ENCODE results near the gene SBNO2.
A peak's percentile ranks its signal among the peaks of the same experiment; 100 is the strongest.
"Not testable (repeated sequence)": the region's sequence is repeated elsewhere in the genome, so short reads cannot be mapped to it uniquely, and the experiment has no call there.

Gene SBNO2

DNA sequence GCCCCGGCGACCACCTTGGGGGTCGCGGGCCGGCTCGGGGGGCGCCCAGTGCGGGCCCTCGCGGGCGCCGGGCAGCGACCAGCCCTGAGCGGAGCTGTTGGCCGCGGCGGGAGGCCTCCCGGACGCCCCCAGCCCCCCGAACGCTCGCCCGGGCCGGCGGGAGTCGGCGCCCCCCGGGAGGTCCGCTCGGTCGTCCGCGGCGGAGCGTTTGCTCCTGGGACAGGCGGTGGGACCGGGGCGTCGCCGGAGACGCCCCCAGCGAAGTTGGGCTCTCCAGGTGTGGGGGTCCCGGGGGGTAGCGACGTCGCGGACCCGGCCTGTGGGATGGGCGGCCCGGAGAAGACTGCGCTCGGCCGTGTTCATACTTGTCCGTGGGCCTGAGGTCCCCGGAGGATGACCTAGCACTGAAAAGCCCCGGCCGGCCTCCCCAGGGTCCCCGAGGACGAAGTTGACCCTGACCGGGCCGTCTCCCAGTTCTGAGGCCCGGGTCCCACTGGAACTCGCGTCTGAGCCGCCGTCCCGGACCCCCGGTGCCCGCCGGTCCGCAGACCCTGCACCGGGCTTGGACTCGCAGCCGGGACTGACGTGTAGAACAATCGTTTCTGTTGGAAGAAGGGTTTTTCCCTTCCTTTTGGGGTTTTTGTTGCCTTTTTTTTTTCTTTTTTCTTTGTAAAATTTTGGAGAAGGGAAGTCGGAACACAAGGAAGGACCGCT, 32.2 kb upstream of the SBNO2 start:
- peak; percentile 70 for DNase-seq

DNA sequence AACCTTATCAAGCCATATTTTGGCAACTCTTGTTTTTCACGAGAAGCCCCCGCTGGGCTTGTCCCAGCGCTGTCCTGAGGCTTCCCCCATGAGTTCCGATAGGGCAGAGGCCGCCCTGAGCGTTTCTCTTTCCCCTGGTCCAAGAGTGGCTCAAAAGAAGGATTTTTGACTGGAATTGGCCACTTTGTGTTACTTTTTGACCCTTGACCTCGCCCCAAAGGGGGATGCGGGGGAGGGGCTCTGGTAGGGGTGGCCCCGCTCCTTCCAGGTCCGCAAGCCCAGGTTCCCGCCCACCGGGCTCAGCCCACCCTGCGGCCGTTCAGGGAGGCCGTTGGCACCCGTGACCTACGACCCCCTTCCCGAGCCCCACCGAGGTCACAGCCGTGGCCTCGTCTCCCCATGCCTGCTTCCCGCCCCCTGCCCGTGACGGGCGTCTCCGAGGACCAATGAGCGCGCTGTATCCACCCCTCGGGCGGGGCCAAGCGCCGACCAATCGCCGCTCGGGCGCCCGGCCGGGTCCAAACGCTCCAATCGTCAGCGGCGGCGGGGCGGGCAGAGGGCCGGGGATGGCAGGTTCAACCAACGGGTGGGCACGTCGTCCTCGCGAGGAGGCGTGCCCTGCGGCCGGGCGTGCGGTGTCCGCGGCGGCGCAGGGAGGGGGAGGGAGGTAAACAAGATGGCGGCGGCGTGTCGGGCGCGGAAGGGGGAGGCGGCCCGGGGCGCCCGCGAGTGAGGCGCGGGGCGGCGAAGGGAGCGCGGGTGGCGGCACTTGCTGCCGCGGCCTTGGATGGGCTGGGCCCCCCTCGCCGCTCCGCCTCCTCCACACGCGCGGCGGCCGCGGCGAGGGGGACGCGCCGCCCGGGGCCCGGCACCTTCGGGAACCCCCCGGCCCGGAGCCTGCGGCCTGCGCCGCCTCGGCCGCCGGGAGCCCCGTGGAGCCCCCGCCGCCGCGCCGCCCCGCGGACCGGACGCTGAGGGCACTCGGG, 31.3 kb upstream of the SBNO2 start, which contains the start of gene STK11:
Gene STK11, plus strand, starts transcription at position 665 of the 986 bp plus-strand sequence. CDS start 1,136 bp downstream, outside the sequence.
- DNase-seq: peak; percentile 100

- DNase-seq: not testable (repeated sequence)
These were observed 26.5 kb upstream of the SBNO2 start for GRCh38 chr19:1200614-1201013.

GRCh38 chr19:1199531-1199930, 25.5 kb upstream of the SBNO2 start:
- no peak for DNase-seq

- DNase-seq: peak; percentile 81
These were observed 15.4 kb upstream of the SBNO2 start for GRCh38 chr19:1189419-1189818.

DNA sequence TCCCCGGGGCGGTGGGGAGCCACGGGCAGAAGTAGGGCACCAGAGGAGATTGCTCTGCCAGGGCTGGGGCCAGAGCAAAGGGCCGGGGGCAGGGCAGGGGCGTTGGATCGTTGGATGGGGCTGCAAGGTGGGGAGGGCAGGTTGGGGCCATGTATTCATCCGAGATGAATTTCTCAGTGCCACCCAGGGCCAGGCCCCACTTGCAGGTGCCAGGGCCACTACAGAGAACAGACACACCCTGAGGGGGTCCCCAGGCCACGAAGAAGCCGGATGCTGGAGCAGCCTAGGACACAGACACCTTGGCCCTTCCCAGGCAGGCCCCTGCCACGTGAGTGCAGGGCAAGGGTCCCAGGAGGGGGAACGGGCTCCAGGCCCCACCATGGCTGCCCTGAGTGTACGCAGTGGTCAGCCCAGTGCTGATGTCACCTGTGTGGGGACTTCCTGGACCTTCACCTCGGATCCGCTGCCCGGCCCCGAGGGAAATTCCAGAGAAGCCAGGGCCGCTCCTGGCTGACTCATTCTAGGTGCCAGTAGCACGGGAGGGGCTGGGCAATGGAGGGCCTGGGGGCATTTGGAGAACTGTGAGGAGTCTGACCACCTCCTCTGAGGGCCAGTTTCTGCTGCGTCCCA, 9.6 kb upstream of the SBNO2 start:
- peak; percentile 60 for DNase-seq

DNA sequence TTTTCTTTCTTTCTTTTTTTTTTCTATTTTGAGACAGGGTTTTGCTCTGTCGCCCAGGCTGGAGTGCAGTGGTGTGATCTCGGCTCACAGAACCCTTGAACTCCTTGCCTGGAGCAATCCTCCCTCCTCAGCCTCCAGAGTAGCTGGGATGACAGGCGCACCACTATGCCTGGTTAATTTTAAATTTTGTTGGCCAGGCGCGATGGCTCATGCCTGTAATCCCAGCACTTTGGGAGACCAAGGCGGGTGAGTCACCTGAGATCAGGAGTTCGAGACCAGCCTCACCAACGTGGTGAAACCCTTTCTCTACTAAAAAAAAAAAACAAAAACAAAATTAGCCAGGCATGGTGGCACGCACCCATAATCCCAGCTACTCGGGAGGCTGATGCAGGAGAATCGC, 8.7 kb upstream of the SBNO2 start:
- DNase-seq: no peak

GRCh38 chr19:1182068-1182467, 8.0 kb upstream of the SBNO2 start:
- DNase-seq: no peak

GRCh38 chr19:1181606-1182005, 7.5 kb upstream of the SBNO2 start:
- DNase-seq: no peak

DNA sequence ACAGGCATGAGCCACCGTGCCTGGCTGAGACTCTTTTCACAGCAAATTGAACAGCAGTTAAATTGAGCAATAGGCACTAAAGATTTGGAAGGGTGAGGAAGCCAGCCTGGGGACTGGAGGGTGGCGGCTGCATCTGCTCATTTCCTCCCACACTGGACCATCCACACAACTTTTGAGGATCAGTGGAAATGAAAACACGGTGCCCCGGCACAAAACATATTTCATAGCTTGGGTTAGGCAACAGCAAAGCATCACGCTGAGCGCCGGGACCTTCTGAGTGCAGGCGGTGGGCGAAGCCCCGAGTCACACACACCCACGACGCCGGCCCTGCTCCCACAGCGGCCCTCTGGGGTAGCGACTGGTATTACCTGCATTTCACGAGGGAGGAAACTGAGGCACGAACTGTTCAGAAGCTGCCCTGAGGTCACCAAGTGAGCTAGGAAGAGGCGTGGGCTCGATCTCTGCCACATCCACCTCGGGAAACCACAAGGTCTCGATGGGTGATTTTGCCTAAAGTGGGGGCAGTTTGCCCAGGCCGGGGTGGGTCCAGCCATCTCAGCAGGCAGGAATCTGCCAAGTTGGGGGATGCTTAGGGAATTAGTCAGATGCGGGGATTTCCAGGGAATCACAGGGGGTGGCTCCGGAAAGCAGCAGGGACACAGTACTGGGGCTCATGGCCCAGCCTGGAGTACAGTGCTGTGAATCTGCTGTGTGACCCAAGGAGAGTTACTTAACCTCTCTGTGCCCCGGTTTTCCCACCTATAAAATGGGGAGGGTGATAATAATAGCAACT, 3.5 kb upstream of the SBNO2 start:
- no peak for DNase-seq

DNA sequence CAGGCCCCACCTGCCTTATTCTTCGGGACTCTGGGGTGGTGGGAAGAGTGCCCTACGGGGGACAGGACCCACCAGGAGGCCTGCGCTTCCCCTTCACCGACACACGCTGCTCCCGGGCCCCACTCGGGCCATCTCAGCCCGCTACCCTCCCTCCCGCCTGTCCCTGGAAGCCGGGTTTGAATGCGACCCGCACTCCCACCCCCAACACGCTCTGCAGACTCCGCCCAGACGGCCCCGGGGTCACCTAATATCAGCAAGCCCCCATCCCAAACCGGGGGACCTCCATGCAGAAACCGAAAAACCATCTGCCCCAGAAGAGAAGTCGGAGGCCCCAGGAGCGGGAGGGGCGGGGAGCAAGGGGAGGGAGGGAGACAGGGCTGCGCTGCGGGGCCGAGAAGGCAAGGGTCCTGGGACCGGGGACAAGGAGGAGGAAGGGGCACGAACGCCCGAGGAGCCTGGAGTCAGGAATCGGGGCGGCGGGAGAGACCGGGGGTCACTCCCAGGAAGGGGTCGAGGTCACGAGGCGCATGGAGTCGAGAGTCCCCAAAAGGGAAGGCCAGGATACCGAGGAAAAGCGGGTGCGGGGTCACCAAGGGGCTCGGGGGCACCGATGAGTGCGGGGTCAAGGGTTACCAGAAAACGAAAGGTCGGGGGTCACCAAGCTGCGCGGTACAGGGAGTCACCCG, 766 bp downstream of the SBNO2 start:
- no peak for DNase-seq

DNA sequence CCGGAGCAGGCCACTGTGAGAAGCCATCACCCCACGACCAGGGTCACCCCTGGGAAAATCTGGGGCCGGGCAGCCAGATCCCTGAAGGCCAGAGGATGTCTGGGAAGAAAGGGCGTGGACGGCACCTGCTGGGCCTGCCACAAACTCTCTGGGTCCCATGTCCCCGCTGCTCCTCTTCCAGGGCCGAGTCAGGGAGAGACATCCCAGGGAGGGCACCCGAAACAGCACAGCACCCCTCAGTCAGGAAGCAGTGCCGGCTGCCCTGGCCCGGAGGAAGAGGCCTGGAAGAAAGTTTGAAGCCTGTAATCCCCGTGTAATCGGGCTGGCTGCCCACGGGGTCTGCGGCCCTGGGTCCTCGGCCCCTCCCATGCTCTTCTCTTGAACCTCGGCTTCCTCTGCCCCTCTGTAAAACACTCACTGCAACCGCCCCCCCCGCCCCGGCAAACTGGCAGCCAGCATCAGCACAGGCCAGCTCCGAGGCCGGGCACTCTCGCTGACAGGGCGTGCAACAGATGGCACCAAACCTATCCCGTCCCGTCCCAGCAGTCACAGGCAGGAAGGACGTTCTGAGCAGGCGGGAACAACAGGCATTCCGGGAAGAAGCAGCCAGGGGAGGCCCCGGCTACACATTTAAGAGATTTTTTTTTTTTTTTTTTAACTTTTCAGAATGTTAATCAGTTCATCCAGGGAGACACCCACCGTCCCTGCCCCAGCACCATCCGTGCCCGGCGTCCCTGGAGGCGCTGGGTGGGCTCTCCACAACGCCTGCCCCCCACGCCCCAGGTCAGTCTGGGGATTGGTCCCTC, 1.5 kb downstream of the SBNO2 start:
- DNase-seq: no peak

DNA sequence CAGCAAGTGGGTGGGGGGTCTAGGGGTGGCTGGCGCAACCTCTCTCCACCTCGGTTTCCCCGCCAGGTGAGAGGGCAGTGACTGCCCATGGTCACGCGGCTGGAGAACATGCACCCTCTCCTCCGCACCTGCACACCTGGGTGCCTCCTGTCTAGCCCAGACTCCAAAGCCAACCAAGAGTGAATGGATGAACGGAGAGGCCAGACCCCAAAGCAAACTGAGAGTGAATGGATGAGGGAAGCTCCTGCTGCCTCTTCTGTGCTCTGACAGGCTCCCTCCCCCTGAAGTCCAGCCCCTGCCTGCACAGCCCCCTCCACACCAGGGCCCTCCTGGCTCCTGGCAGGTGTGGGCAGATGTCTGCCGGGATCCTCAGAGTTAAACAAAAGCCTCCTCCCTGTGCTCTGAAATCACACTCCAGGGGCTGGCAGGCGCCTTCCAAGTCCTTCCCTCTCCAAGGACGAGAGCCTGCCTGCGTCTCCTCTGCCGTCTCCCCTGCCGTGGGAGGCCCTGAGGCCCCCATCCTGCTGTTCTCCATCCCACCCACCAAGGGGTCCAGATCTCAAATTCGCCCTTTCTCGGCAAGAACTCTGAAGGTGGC, 2.2 kb downstream of the SBNO2 start:
- no peak for DNase-seq

DNA sequence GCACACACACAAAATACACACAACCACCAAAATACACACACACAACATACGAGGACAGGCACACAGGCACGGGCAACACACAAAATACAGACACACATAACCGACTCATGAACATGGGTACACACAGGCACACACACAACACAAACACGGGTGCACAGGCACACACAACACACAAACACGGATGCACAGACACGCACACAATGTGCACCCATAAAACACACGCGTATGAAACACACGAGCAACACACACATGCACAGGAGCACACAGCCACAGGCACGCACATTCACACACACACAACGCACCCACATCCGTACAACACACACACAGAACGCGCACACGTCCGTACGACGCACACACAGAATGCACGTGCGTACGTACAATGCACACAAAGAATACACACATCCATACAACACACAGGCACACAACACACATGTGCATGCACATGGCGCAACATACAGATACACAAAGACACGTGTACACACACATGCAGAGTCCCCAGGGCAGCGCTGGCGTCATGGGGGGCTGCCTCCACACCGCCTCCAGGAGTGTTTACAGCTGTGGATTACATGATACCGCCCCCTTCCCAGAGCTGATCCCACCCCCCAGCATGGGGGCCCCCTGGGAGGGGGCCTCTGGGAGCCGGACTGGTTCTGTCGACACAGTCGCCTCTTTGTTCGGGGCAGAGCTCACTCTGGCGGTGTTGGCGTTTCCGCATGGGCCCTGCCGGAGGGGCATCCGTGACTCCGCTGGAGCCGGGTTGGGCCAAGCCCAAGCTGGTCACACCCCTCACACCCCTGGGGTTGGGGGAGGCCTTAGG, 2.9 kb downstream of the SBNO2 start:
- DNase-seq: no peak

DNA sequence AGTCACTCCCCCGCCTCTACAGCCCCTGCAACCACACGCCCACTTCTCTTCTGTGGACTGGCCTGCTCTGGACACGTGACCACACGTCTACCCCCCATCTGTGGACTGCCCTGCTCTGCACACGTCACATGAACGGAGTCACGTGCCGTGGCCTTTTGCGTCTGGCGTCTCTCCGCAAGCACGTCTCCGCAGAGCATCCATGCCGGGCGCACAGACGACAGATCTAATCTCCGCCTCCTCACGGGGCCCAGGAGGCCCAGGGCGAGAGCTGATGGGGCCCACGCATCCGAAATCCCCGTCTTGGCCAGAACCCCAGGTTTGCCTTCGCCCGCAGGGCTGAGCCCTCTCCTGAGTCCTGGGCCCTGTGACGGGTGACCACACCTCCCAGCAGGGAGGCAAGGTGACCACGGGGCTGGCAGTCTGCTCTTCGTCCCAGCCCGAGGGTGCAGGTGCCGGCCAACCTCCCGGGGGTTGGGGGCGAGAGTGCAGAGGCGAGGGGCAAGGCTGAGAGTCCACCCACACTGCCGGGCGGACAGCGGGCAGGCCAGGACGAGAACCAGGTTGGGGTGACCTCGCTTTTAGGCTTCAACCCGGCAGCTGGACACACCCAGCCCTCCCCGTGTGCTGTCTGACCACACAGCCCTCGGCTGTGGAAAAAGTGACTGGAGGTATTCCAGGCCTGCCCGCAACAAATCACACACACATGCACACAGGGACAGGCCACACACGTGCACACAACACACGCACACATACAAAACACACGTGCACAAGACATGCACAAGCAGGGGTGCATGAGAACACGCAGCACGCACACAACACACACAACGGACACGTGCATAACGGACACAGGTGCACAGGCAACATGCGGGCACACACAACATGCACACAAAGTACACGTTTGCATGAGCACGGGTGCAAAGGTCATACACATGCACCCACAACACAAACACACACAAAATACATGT, 3.9 kb downstream of the SBNO2 start:
- no peak for DNase-seq

DNA sequence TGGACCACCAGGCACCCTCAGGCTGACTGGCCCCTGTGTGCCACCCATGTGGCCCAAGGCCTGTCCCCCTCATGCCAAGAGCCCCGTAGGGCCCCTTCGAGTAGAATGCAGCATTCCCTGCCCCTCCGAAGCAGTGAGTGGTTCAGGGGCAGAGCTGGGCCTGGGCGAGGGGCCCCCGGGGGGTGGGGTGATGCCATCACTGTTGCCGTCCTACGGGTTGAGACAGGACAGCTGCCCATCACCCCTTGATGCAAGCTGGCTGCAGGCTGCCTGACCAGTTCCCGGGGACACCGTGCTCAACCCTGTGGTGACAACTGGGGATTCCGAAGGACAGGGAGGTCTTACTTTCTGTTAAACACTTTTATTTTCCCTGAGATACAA, 4.7 kb downstream of the SBNO2 start:
- DNase-seq: no peak

GRCh38 chr19:1168572-1169410, 5.3 kb downstream of the SBNO2 start:
- DNase-seq: no peak

Measured in activated effector memory CD4-positive, alpha-beta T cell treated with anti-CD3 and anti-CD28 coated beads, Interleukin-2, amount 50 U/mL, for 16 hours (primary cell).